ENCODE measurements around the gene PAPPA2. TPM values are rescaled to one million over a fixed set of nuclear protein-coding genes. Genes with fewer than 3 reads are reported as not detected.

The PAPPA2 gene
- total and polyA plus RNA-seq, 2 of the 8 experiments (the other 6 are each of a cell fraction or from before 2014, with no cell fraction given), result 0.08 to 0.88 TPM

GRCh38 chr1:176866011-176866714 lies 403.2 kb downstream of the PAPPA2 start:
- H2AFZ ChIP-seq (ENCODE audit: low read length), result no peak overlapping the region
- 85% methylated on average over 1 of the region's 1 CpG; no CpG with 5 or more reads in 1 of the 2 experiments for WGBS, 2 experiments (ENCODE audit: extremely low coverage in 1 of 2, insufficient coverage in 1 of 2, insufficient read length in 1 of 2, insufficient replicate concordance in 2 of 2, low coverage in 1 of 2, low lambda C conversion rate in 2 of 2, missing lambda C conversion rate in 1 of 2)
- no peak for DNase-seq (ENCODE audit: low read depth in 1 of 2, low spot score in 2 of 2)
- no peak overlapping the region for H2AK5ac ChIP-seq (ENCODE audit: low read depth, low read length)
- H4K20me1 ChIP-seq (replicated peaks in 1 of 2; ENCODE audit: control insufficient read depth in 1 of 2, insufficient read depth in 2 of 2, low read length in 2 of 2), result no peaks in the 10 kb centered on the region
- H3K56ac ChIP-seq (replicated peaks; ENCODE audit: insufficient read length, low read depth, low read length), result no peak overlapping the region
- no peak overlapping the region for H2BK20ac ChIP-seq (ENCODE audit: low read length)
- H4K8ac ChIP-seq (ENCODE audit: extremely low read depth, insufficient read depth, low read length), result no peak overlapping the region
- no peak overlapping the region for H3K23ac ChIP-seq (ENCODE audit: insufficient read length)
- H3K23me2 ChIP-seq (ENCODE audit: low read depth, low read length), result no peaks in the 10 kb centered on the region
- H3K9ac ChIP-seq (replicated peaks in 1 of 4; ENCODE audit: extremely low read depth in 1 of 4, low read depth in 3 of 4, low read length in 3 of 4), result no peak overlapping the region
- no peaks in the 10 kb centered on the region for H3K9me3 ChIP-seq (ENCODE audit: insufficient read depth in 2 of 2, low read depth in 1 of 2, low read length in 1 of 2)
- no peak overlapping the region for H3K14ac ChIP-seq (ENCODE audit: insufficient read length)
- no peak overlapping the region for H3K4ac ChIP-seq (replicated peaks; ENCODE audit: insufficient read length, low read depth, low read length)
- no peak overlapping the region for H4K5ac ChIP-seq (ENCODE audit: insufficient read length, low read depth, low read length)
- no peak for FAIRE-seq
- no peak overlapping the region for H2BK12ac ChIP-seq (ENCODE audit: low read depth, low read length)
- no peak overlapping the region for H3K4me3 ChIP-seq (ENCODE audit: extremely low read depth in 1 of 4, insufficient read depth in 2 of 4, low read depth in 3 of 4, low read length in 4 of 4)
- no peak overlapping the region for H2BK5ac ChIP-seq (ENCODE audit: low read depth, low read length)
- H4K91ac ChIP-seq (replicated peaks; ENCODE audit: insufficient read length, low read length), result no peak overlapping the region
- no peaks in the 10 kb centered on the region for H3K79me1 ChIP-seq (ENCODE audit: low read depth, low read length)
- H3K27ac ChIP-seq (ENCODE audit: low read depth, low read length), result no peak overlapping the region
- H2BK15ac ChIP-seq (ENCODE audit: low read length), result no peak overlapping the region
- no peaks in the 10 kb centered on the region for H3K4me1 ChIP-seq (replicated peaks in 1 of 4; ENCODE audit: control insufficient read depth in 3 of 4, insufficient read depth in 4 of 4, low read length in 3 of 4)
- POLR2A ChIA-PET (ENCODE audit: partially characterized antibody), result no interaction called here
- no peaks in the 10 kb centered on the region for H3K36me3 ChIP-seq (ENCODE audit: control insufficient read depth in 2 of 4, insufficient read depth in 4 of 4, low read length in 3 of 4)
- CTCF ChIA-PET (ENCODE audit: partially characterized antibody), result no interaction called here
- no peak overlapping the region for H3K4me2 ChIP-seq (ENCODE audit: insufficient read depth in 1 of 2, low read depth in 2 of 2, low read length in 2 of 2)
- no peaks in the 10 kb centered on the region for H3K79me2 ChIP-seq (ENCODE audit: control insufficient read depth in 1 of 2, insufficient read depth in 2 of 2, low read length in 2 of 2)
- no peak overlapping the region for H3K18ac ChIP-seq (ENCODE audit: extremely low read depth, low read length)
- no peak overlapping the region for H2BK120ac ChIP-seq (replicated peaks; ENCODE audit: low read depth, low read length)
- no peaks in the 10 kb centered on the region for H3K27me3 ChIP-seq (replicated peaks in 1 of 4; ENCODE audit: control insufficient read depth in 3 of 4, extremely low read depth in 1 of 4, insufficient read depth in 3 of 4, low read length in 3 of 4)
- TF ChIP-seq RAD21 (IDR thresholded peaks at IDR 0.05 in 1 of 2, conservative IDR thresholded peaks at IDR 0.05 in 1 of 2; ENCODE audit: low read depth in 2 of 2, low read length in 2 of 2), result no peak
- no peak for TF ChIP-seq BACH1 (IDR thresholded peaks at IDR 0.05; ENCODE audit: low read length)
- no peak for TF ChIP-seq JUN (IDR thresholded peaks at IDR 0.05; ENCODE audit: low read depth, low read length)
- TF ChIP-seq MAX (IDR thresholded peaks at IDR 0.05), result no peak
- TF ChIP-seq SP4 (IDR thresholded peaks at IDR 0.05; ENCODE audit: low read length), result no peak
- no peak for TF ChIP-seq FOSL1 (IDR thresholded peaks at IDR 0.05; ENCODE audit: insufficient read depth, low read depth, low read length)
- TF ChIP-seq POLR2A (IDR thresholded peaks at IDR 0.05; ENCODE audit: control extremely low read depth in 1 of 2, low read depth in 2 of 2, low read length in 2 of 2), result no peak
- TF ChIP-seq HDAC2 (IDR thresholded peaks at IDR 0.05; ENCODE audit: borderline replicate concordance in 1 of 2, low read depth in 2 of 2, low read length in 2 of 2), result no peak
- TF ChIP-seq SP2 (IDR thresholded peaks at IDR 0.05; ENCODE audit: low read length), result no peak
- TF ChIP-seq, protein P1, sequence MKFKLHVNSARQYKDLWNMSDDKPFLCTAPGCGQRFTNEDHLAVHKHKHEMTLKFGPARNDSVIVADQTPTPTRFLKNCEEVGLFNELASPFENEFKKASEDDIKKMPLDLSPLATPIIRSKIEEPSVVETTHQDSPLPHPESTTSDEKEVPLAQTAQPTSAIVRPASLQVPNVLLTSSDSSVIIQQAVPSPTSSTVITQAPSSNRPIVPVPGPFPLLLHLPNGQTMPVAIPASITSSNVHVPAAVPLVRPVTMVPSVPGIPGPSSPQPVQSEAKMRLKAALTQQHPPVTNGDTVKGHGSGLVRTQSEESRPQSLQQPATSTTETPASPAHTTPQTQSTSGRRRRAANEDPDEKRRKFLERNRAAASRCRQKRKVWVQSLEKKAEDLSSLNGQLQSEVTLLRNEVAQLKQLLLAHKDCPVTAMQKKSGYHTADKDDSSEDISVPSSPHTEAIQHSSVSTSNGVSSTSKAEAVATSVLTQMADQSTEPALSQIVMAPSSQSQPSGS (IDR thresholded peaks at IDR 0.05; ENCODE audit: low read length), result no peak
